Measurements from ENCODE around the gene NMRK1. TPM values are rescaled to one million over a fixed set of nuclear protein-coding genes. Genes with fewer than 3 reads are reported as not detected.
A peak's percentile ranks its signal among the peaks of the same experiment; 100 is the strongest.

NMRK1 gene
- total RNA-seq, 1 donor from 2014 or later: 1.7 TPM

DNA sequence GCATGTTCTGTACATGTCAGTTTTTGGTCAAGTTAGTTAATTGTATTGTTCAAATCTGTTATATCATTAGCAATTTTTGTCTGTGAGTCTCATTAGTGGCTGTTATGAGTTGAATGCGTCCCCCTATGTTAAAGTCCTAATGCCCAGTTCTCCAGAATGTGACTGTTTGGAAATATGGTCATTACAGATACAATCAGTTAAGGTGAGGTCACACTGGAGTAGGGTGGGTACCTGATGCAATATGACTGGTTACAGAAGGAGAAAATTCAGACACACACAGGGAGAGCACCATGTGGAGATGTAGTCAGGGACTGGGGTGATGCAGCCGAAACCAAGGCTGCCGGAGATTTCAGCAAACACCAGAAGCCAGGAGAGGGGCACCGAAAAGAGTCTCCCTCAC lies 15.1 kb downstream of the NMRK1 start:
- H3K27me3 Mint-ChIP-seq (ENCODE audit: insufficient read depth, low read depth): no peaks in the 10 kb centered on the region
- Histone ChIP-seq H3K79me2 (ENCODE audit: low read depth) (no peaks in the 10 kb centered on the region), H3K27ac (no peak overlapping the region), H2AFZ (replicated peaks) (no peak overlapping the region), H3K4me3 (no peak overlapping the region), H3K36me3 (no peaks in the 10 kb centered on the region), H3K4me2 (no peak overlapping the region), H3K4me1 (peaks cover 14% of the 10 kb centered on the region), H3K9me3 (ENCODE audit: low read depth) (no peaks in the 10 kb centered on the region), H4K20me1 (ENCODE audit: low read depth) (no peaks in the 10 kb centered on the region), H3K9ac (no peak overlapping the region), H3K27me3 (no peaks in the 10 kb centered on the region), H3F3A (ENCODE audit: low read depth) (peaks cover 7% of the 10 kb centered on the region)
- H3K9me3 Mint-ChIP-seq: no peaks in the 10 kb centered on the region
- H3K4me1 Mint-ChIP-seq: no peaks in the 10 kb centered on the region
- H3K4me3 Mint-ChIP-seq: no peak overlapping the region
- H3K36me3 Mint-ChIP-seq: no peaks in the 10 kb centered on the region
- no peak for TF ChIP-seq EZH2 (IDR thresholded peaks at IDR 0.05)
- TF ChIP-seq, protein P1, sequence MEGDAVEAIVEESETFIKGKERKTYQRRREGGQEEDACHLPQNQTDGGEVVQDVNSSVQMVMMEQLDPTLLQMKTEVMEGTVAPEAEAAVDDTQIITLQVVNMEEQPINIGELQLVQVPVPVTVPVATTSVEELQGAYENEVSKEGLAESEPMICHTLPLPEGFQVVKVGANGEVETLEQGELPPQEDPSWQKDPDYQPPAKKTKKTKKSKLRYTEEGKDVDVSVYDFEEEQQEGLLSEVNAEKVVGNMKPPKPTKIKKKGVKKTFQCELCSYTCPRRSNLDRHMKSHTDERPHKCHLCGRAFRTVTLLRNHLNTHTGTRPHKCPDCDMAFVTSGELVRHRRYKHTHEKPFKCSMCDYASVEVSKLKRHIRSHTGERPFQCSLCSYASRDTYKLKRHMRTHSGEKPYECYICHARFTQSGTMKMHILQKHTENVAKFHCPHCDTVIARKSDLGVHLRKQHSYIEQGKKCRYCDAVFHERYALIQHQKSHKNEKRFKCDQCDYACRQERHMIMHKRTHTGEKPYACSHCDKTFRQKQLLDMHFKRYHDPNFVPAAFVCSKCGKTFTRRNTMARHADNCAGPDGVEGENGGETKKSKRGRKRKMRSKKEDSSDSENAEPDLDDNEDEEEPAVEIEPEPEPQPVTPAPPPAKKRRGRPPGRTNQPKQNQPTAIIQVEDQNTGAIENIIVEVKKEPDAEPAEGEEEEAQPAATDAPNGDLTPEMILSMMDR (IDR thresholded peaks at IDR 0.05): no peak
- TF ChIP-seq EZH2phosphoT487 (IDR thresholded peaks at IDR 0.05): no peak
- no peak for DNase-seq (ENCODE audit: low spot score)
- no peak overlapping the region for H3K27ac Mint-ChIP-seq

DNA sequence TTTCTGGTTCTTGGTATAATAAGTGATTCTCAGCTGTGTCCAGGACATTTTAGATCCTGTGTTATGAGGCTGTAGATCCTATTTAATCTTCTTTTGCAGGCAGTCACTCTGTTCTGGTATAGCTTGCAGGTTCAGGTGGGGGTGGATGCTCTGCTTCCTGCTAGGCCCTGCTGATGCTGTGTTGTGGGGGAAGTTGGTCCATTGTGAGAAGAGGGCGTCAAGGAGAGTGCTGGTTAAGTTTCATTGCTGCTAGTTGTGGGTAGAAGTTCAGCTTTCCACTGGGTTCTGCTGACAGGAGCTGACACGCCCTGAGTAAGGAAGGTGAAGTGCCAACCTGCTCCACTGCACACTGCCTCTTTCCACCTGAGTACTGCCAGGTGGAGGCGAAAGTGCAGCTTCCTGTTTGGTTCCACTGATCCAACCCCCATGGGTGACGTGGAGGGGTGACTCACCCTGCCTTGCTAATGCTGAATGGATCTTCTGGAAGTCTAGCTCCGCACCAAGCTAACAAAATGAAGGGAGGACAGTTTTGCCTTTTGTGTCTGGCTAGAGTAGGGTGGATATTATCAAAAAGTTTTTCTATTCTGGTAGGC lies 16.3 kb downstream of the NMRK1 start:
- no peak for DNase-seq (ENCODE audit: low spot score)
- TF ChIP-seq EZH2phosphoT487 (IDR thresholded peaks at IDR 0.05) (no peak), EZH2 (IDR thresholded peaks at IDR 0.05) (no peak)
- TF ChIP-seq, protein P1 (IDR thresholded peaks at IDR 0.05): no peak
- H3K9me3 Mint-ChIP-seq: no peaks in the 10 kb centered on the region
- H3K4me1 ChIP-seq: peaks cover 14% of the 10 kb centered on the region
- no peak overlapping the region for H3K27ac Mint-ChIP-seq
- no peak overlapping the region for H3K9ac ChIP-seq
- no peaks in the 10 kb centered on the region for H3K79me2 ChIP-seq (ENCODE audit: low read depth)
- no peaks in the 10 kb centered on the region for H3K36me3 ChIP-seq
- no peak overlapping the region for H3K4me3 ChIP-seq
- no peaks in the 10 kb centered on the region for H3K4me1 Mint-ChIP-seq
- H2AFZ ChIP-seq (replicated peaks): no peak overlapping the region
- H4K20me1 ChIP-seq (ENCODE audit: low read depth): no peaks in the 10 kb centered on the region
- H3K36me3 Mint-ChIP-seq: no peaks in the 10 kb centered on the region
- no peak overlapping the region for H3K4me2 ChIP-seq
- no peaks in the 10 kb centered on the region for H3K9me3 ChIP-seq (ENCODE audit: low read depth)
- H3K27ac ChIP-seq: no peak overlapping the region
- no peak overlapping the region for H3K4me3 Mint-ChIP-seq
- peaks cover 7% of the 10 kb centered on the region for H3F3A ChIP-seq (ENCODE audit: low read depth)
- no peaks in the 10 kb centered on the region for H3K27me3 Mint-ChIP-seq (ENCODE audit: insufficient read depth, low read depth)
- H3K27me3 ChIP-seq: no peaks in the 10 kb centered on the region

DNA sequence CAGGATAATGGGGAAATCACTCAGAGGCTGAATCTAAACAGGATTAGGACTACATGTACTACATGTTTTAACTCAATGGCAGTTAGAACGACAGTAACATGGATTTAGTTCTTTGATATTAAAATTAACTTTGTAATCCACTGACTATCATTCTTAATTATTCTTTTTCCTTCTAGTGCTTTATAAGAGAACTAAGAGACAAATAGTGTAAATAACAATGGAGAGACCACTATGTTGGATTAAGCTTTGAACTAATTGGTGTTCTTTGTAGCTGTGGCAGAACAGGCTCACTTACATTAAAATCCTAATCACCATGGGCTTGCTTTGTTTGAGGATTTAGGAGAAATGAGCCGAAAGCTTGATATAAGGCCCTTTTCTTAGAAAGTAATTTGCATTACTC lies 18.8 kb downstream of the NMRK1 start:
- H3F3A ChIP-seq (ENCODE audit: low read depth): peaks cover 7% of the 10 kb centered on the region
- peak overlapping the region; percentile 10 for H3K4me2 ChIP-seq
- no peak overlapping the region for H3K9ac ChIP-seq
- no peak overlapping the region for H3K4me3 Mint-ChIP-seq
- H3K4me1 Mint-ChIP-seq: no peaks in the 10 kb centered on the region
- no peaks in the 10 kb centered on the region for H3K27me3 Mint-ChIP-seq (ENCODE audit: insufficient read depth, low read depth)
- H3K9me3 ChIP-seq (ENCODE audit: low read depth): no peaks in the 10 kb centered on the region
- no peaks in the 10 kb centered on the region for H3K79me2 ChIP-seq (ENCODE audit: low read depth)
- peak; percentile 83 for TF ChIP-seq EZH2phosphoT487 (IDR thresholded peaks at IDR 0.05)
- no peak for TF ChIP-seq EZH2 (IDR thresholded peaks at IDR 0.05)
- peak; percentile 48 for DNase-seq (ENCODE audit: low spot score)
- no peaks in the 10 kb centered on the region for H3K36me3 ChIP-seq
- H3K27ac ChIP-seq: no peak overlapping the region
- H3K27me3 ChIP-seq: no peaks in the 10 kb centered on the region
- no peak overlapping the region for H2AFZ ChIP-seq (replicated peaks)
- no peaks in the 10 kb centered on the region for H3K9me3 Mint-ChIP-seq
- H4K20me1 ChIP-seq (ENCODE audit: low read depth): no peaks in the 10 kb centered on the region
- no peak overlapping the region for H3K4me3 ChIP-seq
- no peaks in the 10 kb centered on the region for H3K36me3 Mint-ChIP-seq
- peaks cover 14% of the 10 kb centered on the region for H3K4me1 ChIP-seq
- H3K27ac Mint-ChIP-seq: no peak overlapping the region

DNA sequence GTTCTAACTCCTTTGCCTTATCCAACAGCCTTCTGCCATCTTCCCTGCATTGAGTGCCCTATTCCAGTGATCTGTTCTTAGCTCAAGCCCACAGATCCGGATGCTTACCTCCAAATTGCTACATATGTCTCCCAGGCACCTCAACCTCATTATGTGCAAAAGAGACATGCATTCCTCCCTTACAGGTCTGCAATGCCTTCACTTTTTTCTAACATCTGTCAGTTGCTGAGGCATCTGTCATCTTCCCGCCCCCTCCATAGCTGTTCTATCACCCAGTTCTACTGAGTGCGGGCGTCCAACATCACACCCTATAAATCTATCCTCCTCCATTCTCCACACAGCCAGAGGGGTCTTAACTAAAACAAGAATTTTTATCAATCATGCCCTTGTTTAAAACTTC lies 20.1 kb downstream of the NMRK1 start:
- Mint-ChIP-seq H3K27me3 (ENCODE audit: insufficient read depth, low read depth) (no peaks in the 10 kb centered on the region), H3K9me3 (no peaks in the 10 kb centered on the region), H3K4me3 (no peak overlapping the region), H3K36me3 (no peaks in the 10 kb centered on the region), H3K27ac (no peak overlapping the region), H3K4me1 (no peaks in the 10 kb centered on the region)
- TF ChIP-seq EZH2 (IDR thresholded peaks at IDR 0.05): no peak
- TF ChIP-seq, protein P1 (IDR thresholded peaks at IDR 0.05): no peak
- TF ChIP-seq EZH2phosphoT487 (IDR thresholded peaks at IDR 0.05): no peak
- Histone ChIP-seq H4K20me1 (ENCODE audit: low read depth) (no peaks in the 10 kb centered on the region), H3K4me2 (no peak overlapping the region), H3K27me3 (no peaks in the 10 kb centered on the region), H3F3A (ENCODE audit: low read depth) (peaks cover 7% of the 10 kb centered on the region), H3K27ac (no peak overlapping the region), H3K4me1 (peaks cover 14% of the 10 kb centered on the region), H3K36me3 (no peaks in the 10 kb centered on the region), H2AFZ (replicated peaks) (no peak overlapping the region), H3K79me2 (ENCODE audit: low read depth) (no peaks in the 10 kb centered on the region), H3K4me3 (no peak overlapping the region), H3K9me3 (ENCODE audit: low read depth) (no peaks in the 10 kb centered on the region), H3K9ac (no peak overlapping the region)
- no peak for DNase-seq (ENCODE audit: low spot score)
